GM19463 (cell line): ENCODE data around the gene PADI3.

Experiments used
- ATAC-seq: cut with Tn5 transposase; IDR thresholded peaks from one replicate; pipeline ENCODE4 v1.9.1; 2021; ENCODE audit warnings: mild to moderate bottlenecking, moderate library complexity; ENCODE audit not compliant: unreplicated experiment

The PADI3 gene, protein sequence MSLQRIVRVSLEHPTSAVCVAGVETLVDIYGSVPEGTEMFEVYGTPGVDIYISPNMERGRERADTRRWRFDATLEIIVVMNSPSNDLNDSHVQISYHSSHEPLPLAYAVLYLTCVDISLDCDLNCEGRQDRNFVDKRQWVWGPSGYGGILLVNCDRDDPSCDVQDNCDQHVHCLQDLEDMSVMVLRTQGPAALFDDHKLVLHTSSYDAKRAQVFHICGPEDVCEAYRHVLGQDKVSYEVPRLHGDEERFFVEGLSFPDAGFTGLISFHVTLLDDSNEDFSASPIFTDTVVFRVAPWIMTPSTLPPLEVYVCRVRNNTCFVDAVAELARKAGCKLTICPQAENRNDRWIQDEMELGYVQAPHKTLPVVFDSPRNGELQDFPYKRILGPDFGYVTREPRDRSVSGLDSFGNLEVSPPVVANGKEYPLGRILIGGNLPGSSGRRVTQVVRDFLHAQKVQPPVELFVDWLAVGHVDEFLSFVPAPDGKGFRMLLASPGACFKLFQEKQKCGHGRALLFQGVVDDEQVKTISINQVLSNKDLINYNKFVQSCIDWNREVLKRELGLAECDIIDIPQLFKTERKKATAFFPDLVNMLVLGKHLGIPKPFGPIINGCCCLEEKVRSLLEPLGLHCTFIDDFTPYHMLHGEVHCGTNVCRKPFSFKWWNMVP

DNA sequence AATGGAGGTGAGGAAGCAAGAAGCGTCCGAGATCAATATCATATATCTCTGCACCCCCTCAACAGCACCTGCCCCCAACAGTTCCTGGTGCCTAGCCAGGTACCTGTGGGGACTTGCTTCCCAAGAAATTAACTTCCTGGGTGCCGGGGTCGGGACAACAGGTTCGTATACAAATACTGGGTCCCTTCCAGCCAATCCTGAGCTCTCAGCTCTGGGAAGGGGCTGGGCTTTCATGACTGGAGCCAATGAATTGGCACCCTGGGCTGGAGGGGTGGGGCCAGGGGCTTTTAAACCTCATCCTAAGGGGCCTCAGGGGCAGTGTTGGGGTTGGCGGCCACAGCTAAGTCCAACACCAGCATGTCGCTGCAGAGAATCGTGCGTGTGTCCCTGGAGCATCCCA lies at the start of gene PADI3:
PADI3 (plus strand) TSS at position 318 of the 400 bp plus-strand sequence; CDS start at position 358, 40 bp downstream.
- ATAC-seq: no peak

DNA sequence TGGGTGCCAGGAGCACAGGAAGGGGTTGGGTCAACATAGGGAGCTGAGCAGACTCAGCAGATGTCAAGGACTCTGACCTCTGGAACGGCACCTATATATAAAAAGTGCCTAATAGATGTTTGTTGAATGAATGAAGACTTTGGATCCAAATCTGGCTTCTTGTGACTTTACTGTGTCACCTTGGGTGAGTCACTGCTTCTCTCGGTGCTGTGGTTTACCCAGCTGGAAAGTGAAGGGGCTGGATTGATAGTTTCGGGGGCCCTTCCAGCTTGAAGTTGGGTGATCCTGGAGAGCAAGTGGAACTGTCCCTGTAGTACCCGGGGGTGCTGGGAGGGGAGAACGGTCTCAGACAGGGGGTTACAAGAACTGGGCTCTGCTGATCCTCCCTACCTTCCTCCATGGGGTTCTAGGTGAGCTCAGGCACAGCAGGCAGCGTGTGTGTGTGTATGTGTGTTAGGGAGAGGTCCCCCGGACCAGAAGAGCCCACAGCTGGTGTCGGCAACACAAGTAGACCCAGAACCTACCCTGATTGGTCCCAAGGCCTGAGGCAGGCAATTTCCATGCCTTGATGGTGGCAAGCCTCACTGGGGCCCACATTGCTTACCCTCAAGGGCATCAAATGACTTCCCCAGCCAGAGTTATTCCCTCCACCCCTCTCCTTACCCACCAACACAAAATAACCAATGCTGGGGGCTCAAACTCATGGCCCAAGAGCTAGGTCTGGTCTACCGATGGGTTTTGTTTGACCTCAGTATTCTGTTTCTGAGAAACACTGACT lies 49.4 kb upstream of the PADI3 start:
- no peak for ATAC-seq

DNA sequence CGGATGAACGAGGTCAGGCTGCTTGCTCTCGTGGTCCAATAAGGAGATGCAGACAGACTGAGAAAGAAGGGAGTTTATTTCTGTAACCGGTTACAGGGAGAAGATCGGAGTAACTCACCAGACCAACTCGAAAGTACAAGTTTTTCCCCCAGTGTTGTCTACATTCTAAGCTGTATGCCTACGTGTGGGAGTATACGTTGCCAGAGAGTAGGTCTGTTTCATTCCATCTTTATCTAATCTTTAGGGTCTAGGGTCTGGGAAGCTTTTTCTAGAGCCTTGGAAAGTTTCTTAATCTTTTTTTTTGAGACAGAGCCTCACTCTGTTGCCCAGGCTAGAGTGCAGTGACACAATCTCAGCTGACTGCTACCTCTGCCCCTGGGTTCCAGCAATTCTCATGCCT lies 48.7 kb upstream of the PADI3 start:
- no peak for ATAC-seq

DNA sequence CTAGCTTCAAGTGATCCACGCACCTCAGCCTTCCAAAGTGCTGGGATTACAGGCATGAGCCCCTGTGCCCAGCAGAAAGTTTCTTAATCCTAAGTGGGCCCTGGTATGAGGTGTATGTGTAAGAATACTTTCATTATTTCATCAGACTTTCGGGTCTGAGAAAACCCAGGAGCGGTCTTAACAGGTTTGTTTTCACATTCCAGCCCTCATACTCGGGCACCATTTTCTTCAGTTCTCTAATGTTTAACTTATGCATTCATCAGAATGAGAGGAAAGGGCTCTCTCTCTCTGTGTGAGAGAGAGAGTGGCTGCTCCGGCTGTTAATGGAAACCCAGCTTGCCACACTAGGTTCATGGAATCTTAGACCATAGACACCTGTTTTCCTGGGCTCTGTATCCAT lies 48.1 kb upstream of the PADI3 start:
- ATAC-seq: no peak

DNA sequence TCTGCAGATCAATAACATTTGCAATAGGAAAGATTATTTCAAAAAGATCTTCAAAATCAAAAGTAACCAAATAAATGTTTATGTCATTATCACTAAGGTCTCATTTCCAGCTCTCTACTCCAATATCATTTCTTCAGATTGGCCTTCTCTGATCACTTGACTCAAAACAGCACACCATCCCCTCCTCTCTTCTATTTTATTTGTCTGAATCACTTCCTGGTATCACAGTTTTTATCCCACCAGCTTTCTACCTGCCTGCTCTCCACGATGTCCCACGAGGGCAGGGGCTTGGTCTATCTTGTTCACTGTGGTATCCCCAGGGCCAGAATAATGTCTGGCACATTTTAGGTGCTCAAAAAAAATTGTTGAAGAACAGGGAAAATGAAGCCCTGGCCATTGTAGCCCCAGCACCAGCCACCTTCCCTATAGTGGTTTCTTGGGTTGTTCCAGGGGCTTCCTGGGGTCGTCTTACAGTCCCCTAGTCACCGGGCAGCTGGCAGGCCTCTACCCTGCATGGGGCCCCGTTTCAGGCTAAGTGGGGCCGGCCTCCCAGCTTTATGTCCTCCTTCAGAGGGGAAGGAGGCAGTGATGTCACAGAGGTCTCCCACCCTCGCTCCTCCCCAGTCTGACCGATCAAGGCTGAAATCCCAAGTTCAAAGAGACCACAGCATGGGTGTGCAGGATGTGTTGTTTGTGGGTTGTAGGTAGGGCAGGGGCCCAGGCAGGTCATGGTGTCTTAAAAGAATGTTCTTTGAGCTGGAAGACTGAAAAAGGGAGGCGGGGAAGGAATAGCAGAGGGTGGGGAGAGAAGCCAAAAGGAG lies 47.5 kb upstream of the PADI3 start:
- ATAC-seq: no peak

DNA sequence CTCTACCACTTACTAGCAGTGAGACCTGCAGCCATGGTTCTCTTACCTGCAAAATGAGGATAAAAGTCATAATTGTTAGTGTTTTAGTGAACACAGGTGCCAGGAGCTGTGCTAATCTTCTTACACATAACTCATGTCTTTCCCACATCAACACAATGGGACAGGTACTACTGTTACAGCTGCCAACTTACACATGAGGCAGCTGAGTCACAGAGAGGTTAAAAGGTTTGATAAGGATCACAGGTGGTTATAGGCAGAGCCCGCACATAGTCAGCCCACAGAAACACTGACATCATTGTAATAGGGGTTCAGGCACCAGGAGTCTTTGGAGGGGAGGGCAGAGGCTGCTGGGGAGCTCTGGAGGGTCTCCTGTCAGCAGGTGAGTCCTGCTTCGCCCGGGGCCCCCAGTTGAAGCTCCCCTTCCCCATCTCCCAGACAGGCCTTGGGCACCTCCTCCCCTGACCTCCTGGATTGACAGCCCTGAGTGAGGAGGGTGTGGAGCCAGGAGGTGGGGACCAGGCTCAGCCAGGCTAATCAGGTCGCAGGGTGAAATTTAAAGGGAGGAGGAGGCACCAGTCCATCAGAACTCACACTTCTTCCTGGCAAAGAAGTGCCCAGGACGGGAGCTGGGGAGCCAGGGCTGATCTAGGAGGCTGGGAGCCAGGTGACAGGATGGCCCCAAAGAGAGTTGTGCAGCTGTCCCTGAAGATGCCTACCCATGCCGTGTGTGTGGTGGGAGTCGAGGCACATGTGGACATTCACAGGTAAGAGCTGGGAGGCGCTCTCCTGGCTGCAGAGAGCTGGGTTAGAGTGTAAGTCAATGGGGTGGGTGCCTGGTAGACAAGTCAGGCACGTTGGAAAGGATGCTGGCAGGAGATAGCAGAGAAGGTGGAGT lies 44.1 kb upstream of the PADI3 start, which contains the start of gene PADI1:
PADI1 (plus strand) TSS at position 583 of the 895 bp plus-strand sequence; CDS start at position 673, 90 bp downstream.
- ATAC-seq: no peak

DNA sequence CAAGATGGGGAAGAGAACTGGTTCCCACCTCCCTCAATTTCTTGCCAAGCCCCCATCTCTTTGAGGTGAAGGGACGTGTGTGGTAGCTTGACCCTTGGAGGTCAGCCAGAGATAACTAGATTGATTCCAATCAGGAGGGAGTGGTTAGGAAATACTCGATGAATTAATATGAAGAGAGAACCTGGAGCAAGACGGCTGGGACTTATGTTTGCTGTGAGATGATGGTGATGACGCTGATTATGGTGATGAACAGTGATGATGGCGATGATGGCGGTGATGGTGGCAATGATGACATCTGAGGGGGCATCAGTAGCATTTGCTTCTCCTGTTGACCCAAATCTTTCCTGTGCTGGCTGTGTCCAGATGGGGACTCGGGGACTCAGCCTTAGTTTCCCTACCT lies 43.2 kb upstream of the PADI3 start:
- ATAC-seq: no peak

DNA sequence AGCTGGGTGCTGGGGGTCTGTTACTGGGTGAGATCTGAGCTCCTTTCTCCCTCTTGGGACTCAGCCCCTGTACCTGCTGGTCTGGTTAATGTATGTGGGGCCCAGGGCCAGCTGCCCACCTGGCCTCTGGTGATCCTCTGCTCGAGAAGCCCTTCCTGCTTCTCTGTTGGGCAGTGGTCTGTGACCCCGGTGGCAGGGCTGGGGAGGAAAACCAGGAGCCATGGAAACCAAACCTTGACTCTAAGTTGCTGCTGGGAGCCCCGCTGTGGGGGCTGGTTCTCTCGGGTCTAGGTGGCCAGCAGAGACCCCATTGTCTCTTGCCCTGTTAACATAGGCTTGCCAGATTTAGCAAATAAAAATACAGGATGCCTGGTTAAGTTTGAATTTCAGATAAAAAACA lies 42.7 kb upstream of the PADI3 start:
- no peak for ATAC-seq

DNA sequence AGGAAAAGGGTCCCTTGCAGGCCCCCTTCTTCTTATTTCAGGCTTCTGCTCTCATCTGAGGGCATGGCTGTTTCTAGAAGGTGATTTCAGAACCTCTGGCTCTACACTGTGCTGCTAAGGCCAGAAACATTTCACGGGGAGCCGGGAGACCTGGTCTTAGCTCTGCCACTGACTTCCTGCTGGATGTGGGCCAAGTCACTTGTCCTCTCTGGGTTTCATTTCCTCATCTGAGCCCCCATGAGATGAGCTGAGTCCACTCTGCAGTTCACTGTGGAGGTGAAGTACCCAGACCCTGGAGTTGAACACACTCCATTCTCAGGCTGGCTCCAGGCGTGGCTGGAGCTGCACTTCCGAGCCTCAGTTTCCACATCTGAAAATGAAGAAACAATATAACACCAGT lies 41.9 kb upstream of the PADI3 start:
- ATAC-seq: peak; percentile 56

DNA sequence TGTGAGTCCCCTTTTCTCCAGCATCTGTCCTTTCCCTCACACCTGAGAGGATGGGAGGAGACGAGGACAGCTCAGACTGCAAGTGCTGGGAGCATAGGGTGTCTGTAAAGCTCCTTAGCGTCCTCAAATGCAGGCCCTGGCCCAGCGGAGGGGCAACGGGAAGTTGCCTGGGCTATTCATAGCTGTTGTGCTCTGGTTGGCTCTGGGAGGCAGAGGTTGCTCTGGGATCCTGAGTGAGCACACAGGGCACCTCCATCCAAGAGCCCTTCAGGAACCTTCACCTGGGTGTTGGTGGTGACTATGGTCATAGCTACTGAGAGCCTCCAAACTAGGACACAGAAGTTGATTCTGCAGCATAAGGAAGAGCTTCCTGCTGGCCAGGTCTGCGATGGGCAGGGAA lies 41.4 kb upstream of the PADI3 start:
- peak; percentile 3 for ATAC-seq

DNA sequence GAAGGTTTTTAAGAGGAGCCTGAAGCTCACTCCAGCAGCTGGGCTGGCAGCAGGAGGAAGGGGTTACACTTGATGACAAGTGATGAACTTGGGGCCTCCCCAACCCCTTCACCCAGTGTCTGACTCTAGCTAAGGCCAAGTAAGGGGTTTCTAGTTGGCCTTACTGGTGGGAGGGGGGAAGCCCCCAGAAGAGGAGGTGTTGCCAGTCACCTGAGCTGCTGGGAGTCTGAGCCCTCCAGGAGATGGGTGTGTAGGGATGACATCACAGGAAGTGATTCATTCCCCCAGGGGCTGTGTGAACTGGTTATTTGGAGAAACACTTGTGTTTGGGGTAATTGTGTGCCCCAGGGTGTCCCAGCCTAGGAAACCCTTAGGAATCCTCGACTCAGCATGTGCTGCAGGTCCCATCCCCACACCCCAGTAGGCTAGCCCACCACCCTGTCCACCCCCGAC lies 40.9 kb upstream of the PADI3 start:
- ATAC-seq: peak; percentile 73

DNA sequence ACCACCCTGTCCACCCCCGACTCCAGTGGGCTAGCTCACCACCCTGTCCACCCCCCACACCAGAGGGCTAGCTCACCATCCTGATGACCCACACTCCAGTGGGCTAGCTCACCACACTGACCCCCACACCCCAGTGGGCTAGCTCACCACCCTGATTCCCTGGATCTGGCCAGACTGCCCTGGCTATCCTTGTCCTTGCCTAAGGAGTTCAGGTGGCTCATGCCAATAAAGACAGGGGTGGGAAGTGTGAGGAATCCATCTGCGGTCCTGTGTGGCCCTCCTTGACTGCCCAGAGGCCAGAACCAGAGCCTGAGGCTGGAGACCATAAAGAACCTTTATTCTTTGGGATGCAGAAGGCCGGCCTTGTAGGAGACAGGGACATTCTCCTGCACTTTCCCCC lies 40.4 kb upstream of the PADI3 start:
- ATAC-seq: no peak

DNA sequence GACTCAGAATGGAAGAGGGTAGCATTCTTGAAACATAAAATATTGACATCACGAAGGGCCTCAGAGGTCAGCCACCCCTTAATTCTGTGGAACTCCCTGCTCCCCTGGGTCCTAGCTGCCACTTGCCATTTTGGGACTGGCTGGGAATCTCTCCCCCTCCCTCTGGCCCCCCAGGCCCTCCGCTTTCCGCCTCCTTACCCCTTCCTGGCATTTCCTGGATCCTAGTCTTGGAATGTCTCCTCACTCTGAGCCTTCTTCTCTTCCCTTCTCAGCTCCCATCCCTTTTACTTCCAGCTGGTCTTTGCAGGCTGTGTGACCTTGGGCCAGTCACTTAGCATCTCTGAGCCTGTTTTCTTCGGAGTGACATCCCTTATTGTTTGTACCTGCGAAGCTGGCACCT lies 39.5 kb upstream of the PADI3 start:
- ATAC-seq: no peak

DNA sequence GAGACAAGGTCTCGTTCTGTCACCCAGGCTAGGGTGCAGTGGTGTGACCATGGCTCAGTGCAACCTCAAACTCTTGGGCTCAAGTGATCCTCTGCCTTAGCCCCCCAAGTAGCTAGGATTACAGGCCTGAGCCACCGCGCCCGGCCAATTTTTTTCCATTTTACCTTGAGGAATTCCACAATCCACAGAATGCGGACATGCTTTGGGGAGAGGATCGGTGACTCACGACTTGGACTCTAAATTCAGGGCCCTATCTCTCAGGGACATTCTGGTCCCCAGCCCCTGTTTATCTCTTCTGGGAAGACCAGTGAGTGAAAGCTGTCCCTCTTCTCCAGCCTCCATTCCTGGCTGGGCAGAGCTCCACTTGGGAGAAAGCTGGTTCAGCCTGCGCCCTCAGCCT lies 38.7 kb upstream of the PADI3 start:
- ATAC-seq: no peak

DNA sequence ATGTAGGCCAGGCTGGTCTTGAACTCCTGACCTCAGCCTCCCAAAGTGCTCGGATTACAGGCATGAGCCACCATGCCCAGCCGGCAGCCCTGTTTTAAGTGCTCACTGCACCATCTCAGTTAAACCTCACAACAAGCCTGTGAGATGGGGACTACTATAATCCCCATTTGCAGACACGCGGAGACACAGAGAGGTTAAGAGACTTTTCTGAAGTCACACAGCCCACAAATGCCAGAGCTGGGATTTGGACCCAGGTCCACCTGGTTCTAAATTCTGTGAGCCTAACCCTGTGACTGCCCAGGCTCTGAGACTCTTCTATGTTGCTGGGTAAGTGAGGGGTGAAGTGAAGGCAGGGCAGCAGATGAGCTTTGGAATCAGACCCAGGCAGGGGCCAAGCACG lies 37.5 kb upstream of the PADI3 start:
- ATAC-seq: no peak

DNA sequence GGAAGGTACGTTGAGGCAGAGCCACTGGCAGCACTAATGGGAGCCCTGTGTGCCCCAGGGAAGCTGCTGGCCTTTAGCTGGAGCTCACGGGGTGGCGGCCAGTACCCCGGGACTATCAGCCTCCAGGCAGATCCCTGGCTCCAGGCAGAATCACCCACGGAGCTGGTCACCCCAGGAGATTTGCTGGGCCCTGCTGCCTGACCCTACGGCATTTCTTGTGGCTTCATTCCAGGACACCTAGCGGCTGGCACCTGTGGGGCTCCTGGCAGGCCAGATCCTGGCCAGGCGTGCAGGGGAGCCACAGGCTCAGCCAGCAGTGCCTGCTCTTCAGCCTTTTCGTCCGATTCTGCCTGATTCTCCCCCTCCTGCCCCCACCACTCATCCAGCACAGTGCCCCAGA lies 36.9 kb upstream of the PADI3 start:
- no peak for ATAC-seq

DNA sequence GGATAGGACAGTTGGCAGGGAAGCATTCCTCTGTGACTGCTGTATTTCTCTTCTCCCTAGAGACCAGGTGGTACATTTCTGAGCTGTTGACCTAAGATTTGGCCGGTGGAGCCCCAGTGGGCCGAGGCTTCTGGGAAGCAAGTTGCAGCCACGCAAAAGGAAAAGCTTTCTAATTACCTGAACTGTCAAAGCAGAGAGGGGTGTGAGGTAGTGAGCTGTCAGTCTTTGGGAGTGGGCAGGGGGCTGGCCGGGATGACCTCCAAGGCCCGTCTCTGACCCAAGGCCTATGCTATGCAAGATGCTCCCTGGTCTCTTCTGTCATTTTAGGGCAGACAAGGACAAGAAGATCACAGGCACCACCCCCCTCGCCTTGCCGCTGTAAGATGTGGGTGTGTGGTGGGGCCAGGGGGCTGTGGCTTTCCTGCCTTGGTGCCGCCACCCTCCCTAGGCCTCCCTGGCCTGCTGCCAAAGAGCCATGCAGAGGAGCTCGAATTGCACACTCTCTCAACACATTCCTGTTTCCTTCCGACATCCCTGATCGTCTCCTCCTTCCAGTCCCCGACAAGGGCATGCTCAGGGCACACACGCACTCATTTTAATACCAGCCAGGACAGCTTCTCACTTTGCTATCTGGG lies 36.3 kb upstream of the PADI3 start:
- no peak for ATAC-seq

DNA sequence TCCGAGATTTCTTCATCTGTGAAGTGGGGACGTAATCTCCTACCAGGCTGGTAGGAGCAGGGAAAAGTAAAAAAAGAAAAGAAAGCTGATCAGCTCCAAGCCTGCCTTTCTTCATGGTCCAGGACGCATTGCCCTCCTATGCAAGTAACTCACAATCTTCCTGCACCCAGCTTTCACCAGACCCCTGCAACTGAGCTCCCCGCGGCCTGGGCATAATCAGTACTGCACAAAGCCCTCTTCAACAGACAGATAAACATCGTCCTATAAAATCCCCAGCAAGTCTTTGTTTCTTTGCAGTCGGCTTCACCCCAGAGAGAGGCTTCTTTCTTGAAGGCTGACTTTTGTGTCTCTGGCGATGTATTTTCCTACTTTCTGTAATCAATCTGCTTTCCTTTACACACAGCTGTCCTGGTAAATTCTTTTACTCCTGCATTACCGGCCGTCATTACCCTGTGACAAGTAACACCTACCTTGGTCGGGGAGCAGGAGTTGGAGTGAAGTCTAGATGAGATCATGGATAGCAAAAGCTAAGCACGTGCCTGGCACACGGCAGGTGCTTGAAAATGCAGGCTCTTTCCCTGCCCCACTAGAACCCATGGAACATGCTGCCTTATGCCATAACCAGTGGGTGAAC lies 35.6 kb upstream of the PADI3 start:
- no peak for ATAC-seq

DNA sequence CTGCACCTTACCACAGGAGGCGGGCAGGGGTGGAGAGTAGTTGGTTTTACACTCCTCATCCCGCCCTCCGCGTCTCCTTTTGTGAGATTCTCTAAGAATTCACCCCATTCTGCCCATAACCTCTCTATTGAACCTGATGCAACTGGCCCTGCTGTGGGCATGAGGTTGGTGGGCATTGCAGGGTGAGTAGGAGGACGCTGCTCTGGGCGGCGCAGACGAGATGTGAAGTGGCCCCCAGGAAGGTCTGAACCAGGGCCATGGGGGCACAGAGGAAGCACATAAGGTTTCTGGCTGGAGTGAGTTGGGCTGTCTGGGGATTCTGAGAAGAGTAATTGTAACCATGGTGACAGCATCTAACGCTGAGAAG lies 35.1 kb upstream of the PADI3 start:
- no peak for ATAC-seq
